ENCODE data around the gene KDM4B. TPM values are rescaled to one million over a fixed set of nuclear protein-coding genes. Genes with fewer than 3 reads are reported as not detected.

KDM4B gene
- total and polyA plus RNA-seq, 9 of the 15 experiments (the other 6 are each of a cell fraction or from before 2014, with no cell fraction given) = 0.21 to 29.9 (median 7.3) TPM

DNA sequence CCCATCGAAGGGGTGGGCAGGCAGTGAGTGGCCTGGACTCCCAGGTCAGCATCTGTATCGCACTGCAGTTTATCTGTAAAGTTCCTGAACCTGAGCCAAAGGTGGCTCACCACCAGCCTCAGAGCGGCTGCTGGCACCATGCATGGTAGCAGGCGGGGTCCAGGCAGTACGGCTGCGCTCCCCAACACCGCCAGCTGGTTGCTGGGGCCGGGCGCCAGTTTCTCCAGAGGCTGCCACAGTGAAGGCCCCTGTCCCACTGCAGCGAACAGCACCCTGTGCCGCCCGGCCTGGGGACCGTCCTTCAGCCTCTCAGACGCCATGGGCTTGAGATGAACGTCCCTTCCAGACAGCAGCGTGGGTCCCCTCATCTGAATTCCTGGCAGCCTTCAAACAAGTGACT, 109.8 kb downstream of the KDM4B start (continued):
- TF ChIP-seq, protein P1, sequence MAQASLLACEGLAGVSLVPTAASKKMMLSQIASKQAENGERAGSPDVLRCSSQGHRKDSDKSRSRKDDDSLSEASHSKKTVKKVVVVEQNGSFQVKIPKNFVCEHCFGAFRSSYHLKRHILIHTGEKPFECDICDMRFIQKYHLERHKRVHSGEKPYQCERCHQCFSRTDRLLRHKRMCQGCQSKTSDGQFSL (CRISPR knock-in tag; IDR thresholded peaks at IDR 0.05) = no peak
- TF ChIP-seq, protein P1 (tag; IDR thresholded peaks at IDR 0.05) = no peak
- no peak for TF ChIP-seq YBX1 (IDR thresholded peaks at IDR 0.05)
- TF ChIP-seq KLF10 (CRISPR knock-in tag; IDR thresholded peaks at IDR 0.05) = no peak
- no peak for TF ChIP-seq KAT7 (CRISPR knock-in tag; IDR thresholded peaks at IDR 0.05; ENCODE audit: borderline replicate concordance)
- TF ChIP-seq SMARCA5 (IDR thresholded peaks at IDR 0.05) = no peak
- no peak for TF ChIP-seq SRSF1 (IDR thresholded peaks at IDR 0.05; ENCODE audit: low read depth, low read length)

DNA sequence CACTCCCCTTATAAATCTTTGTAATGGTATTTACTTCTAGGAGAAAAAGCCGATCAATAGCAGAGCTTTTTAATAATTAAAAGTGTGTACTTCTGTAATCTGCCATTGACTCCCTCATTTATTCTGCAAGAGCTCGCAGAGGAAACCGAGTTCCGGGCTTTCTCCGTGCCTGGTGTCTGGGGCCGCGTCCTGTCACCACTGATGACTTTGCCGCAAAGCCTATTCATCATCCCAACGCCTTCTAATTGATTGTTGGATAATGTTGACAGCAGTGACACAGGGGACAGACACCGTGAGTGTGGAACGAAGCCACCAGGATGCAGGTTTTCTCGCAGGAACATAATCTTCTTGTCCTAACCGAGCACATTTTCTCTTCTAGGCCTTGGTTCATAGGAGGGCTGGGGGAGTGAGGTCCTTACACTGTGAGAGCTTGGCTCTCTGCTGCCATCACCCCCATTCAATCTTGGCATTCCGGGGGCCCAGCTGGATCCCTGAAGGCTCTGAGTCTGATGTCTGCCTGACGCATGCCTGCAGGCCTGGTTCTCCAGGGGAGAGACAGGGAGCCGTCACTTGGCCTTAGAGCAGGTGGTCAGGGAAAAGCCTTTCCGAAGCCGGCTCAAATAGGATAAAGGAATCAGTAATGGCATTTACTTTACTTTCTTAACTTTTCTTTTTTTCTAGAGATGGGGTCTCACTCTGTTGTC, 110.3 kb downstream of the KDM4B start:
- no peaks in the 10 kb centered on the region; the same call in 1 of the 2 replicates for H4K20me1 ChIP-seq (replicated peaks; ENCODE audit: control insufficient read depth, insufficient read depth, low read length)
- H3K9me3 ChIP-seq (replicated peaks; ENCODE audit: control insufficient read depth, insufficient read depth, low read depth, low read length) = no peaks in the 10 kb centered on the region
- WGBS (ENCODE audit: insufficient coverage, low coverage, missing lambda C conversion rate) = 93% methylated on average over 18 of the region's 18 CpGs
- POLR2A ChIA-PET = interaction anchor here (0.6 to 1.0 kb wide), 2 partner anchors 12 to 21 kb away, joined by 3 to 4 read pairs; no protein-coding TSS in a partner anchor
- no peak overlapping the region for H3K27ac ChIP-seq (ENCODE audit: extremely low read depth, low read depth, low read length)
- no peaks in the 10 kb centered on the region for H3K27me3 ChIP-seq (ENCODE audit: control insufficient read depth in 2 of 2, insufficient read depth in 2 of 2, low read length in 2 of 2)
- no peaks in the 10 kb centered on the region for H3K79me2 ChIP-seq (ENCODE audit: control insufficient read depth, insufficient read depth, low read length)
- H3K9ac ChIP-seq (ENCODE audit: insufficient read depth in 1 of 2, low read depth in 2 of 2, low read length in 2 of 2) = no peak overlapping the region
- no TSS peak for BruUV-seq (replicated peaks)
- no peak for FAIRE-seq
- no peak overlapping the region for H2AFZ ChIP-seq (ENCODE audit: low read depth, low read length)
- no peak overlapping the region for H3K4me3 ChIP-seq
- H3K9me1 ChIP-seq (ENCODE audit: control insufficient read depth, insufficient read depth, low read length) = no peaks in the 10 kb centered on the region
- intact Hi-C loops (cut with micrococcal nuclease) = no loop called here
- peaks cover 59% of the 10 kb centered on the region; the same call in 1 of the 3 replicates for H3K36me3 ChIP-seq (ENCODE audit: control insufficient read depth, insufficient read depth, low read length)
- in situ Hi-C loops (cut with MboI) = no loop called here
- no peak for ATAC-seq
- no peak overlapping the region for H3K4me2 ChIP-seq (ENCODE audit: insufficient read depth, low read length)
- CTCF ChIA-PET (ENCODE audit: low intra/inter-chr PET ratio) = no interaction called here
- H3K4me1 ChIP-seq (replicated peaks in 1 of 2; ENCODE audit: control insufficient read depth in 2 of 2, insufficient read depth in 2 of 2, low read length in 2 of 2) = peaks cover 0 to 48% of the 10 kb centered on the region in 2 experiments; a peak in 3 of 5 replicates
- no peak for DNase-seq (ENCODE audit: extremely low read depth in 1 of 4, low spot score in 3 of 4)
- TF ChIP-seq, protein P2, sequence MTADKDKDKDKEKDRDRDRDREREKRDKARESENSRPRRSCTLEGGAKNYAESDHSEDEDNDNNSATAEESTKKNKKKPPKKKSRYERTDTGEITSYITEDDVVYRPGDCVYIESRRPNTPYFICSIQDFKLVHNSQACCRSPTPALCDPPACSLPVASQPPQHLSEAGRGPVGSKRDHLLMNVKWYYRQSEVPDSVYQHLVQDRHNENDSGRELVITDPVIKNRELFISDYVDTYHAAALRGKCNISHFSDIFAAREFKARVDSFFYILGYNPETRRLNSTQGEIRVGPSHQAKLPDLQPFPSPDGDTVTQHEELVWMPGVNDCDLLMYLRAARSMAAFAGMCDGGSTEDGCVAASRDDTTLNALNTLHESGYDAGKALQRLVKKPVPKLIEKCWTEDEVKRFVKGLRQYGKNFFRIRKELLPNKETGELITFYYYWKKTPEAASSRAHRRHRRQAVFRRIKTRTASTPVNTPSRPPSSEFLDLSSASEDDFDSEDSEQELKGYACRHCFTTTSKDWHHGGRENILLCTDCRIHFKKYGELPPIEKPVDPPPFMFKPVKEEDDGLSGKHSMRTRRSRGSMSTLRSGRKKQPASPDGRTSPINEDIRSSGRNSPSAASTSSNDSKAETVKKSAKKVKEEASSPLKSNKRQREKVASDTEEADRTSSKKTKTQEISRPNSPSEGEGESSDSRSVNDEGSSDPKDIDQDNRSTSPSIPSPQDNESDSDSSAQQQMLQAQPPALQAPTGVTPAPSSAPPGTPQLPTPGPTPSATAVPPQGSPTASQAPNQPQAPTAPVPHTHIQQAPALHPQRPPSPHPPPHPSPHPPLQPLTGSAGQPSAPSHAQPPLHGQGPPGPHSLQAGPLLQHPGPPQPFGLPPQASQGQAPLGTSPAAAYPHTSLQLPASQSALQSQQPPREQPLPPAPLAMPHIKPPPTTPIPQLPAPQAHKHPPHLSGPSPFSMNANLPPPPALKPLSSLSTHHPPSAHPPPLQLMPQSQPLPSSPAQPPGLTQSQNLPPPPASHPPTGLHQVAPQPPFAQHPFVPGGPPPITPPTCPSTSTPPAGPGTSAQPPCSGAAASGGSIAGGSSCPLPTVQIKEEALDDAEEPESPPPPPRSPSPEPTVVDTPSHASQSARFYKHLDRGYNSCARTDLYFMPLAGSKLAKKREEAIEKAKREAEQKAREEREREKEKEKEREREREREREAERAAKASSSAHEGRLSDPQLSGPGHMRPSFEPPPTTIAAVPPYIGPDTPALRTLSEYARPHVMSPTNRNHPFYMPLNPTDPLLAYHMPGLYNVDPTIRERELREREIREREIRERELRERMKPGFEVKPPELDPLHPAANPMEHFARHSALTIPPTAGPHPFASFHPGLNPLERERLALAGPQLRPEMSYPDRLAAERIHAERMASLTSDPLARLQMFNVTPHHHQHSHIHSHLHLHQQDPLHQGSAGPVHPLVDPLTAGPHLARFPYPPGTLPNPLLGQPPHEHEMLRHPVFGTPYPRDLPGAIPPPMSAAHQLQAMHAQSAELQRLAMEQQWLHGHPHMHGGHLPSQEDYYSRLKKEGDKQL (CRISPR knock-in tag; IDR thresholded peaks at IDR 0.05; ENCODE audit: borderline replicate concordance) = no peak
- TF ChIP-seq ZFX (CRISPR knock-in tag; IDR thresholded peaks at IDR 0.05) (no peak), SUPT5H (IDR thresholded peaks at IDR 0.05) (no peak)
- TF ChIP-seq, protein P3, sequence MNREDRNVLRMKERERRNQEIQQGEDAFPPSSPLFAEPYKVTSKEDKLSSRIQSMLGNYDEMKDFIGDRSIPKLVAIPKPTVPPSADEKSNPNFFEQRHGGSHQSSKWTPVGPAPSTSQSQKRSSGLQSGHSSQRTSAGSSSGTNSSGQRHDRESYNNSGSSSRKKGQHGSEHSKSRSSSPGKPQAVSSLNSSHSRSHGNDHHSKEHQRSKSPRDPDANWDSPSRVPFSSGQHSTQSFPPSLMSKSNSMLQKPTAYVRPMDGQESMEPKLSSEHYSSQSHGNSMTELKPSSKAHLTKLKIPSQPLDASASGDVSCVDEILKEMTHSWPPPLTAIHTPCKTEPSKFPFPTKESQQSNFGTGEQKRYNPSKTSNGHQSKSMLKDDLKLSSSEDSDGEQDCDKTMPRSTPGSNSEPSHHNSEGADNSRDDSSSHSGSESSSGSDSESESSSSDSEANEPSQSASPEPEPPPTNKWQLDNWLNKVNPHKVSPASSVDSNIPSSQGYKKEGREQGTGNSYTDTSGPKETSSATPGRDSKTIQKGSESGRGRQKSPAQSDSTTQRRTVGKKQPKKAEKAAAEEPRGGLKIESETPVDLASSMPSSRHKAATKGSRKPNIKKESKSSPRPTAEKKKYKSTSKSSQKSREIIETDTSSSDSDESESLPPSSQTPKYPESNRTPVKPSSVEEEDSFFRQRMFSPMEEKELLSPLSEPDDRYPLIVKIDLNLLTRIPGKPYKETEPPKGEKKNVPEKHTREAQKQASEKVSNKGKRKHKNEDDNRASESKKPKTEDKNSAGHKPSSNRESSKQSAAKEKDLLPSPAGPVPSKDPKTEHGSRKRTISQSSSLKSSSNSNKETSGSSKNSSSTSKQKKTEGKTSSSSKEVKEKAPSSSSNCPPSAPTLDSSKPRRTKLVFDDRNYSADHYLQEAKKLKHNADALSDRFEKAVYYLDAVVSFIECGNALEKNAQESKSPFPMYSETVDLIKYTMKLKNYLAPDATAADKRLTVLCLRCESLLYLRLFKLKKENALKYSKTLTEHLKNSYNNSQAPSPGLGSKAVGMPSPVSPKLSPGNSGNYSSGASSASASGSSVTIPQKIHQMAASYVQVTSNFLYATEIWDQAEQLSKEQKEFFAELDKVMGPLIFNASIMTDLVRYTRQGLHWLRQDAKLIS (CRISPR knock-in tag; IDR thresholded peaks at IDR 0.05) = no peak
